OCI-LY1 (cell line): ENCODE data around the gene FUT9.

ENCODE experiments used
- H2AFZ ChIP-seq: fragments of 200-600 bp; sonication (generic), shearing (Covaris generic); 2 replicates; pipeline ENCODE4 v1.6.0; 2014; ENCODE audit warnings: antibody characterized with exemption, mild to moderate bottlenecking, low read length
- H3F3A ChIP-seq: fragments of 200-600 bp; sonication (generic), shearing (Covaris generic); 2 replicates; pipeline ENCODE4 v1.6.0; 2014; ENCODE audit warnings: mild to moderate bottlenecking, antibody characterized with exemption, low read length, moderate library complexity; ENCODE audit not compliant: insufficient read depth
- H3K27ac ChIP-seq: fragments of 200-600 bp; sonication (generic); 2 replicates; pipeline ENCODE4 v1.5.1; 2014; ENCODE audit warnings: low read length, mixed run types, mild to moderate bottlenecking, low read depth; ENCODE audit not compliant: poor library complexity, severe bottlenecking
- H3K27me3 ChIP-seq: fragments of 200-600 bp; sonication (generic); 2 replicates; pipeline ENCODE4 v1.6.0; 2014; ENCODE audit warnings: antibody characterized with exemption, mild to moderate bottlenecking, low read length, moderate library complexity; ENCODE audit not compliant: insufficient read depth
- H3K36me3 ChIP-seq: fragments of 200-600 bp; sonication (generic); 2 replicates; pipeline ENCODE4 v1.6.1; 2014; ENCODE audit warnings: mild to moderate bottlenecking, antibody characterized with exemption, low read length, moderate library complexity, mixed read lengths; ENCODE audit not compliant: insufficient read depth
- H3K4me1 ChIP-seq: fragments of 200-600 bp; sonication (generic); 2 replicates; pipeline ENCODE4 v1.5.1; 2014; ENCODE audit warnings: mild to moderate bottlenecking, low read length, moderate library complexity; ENCODE audit not compliant: insufficient read depth, severe bottlenecking
- H3K4me2 ChIP-seq: fragments of 200-600 bp; sonication (generic), shearing (Covaris generic); 2 replicates; pipeline ENCODE4 v1.6.1; 2014; ENCODE audit warnings: low read length
- H3K4me3 ChIP-seq: fragments of 200-600 bp; sonication (generic); 2 replicates; pipeline ENCODE4 v1.5.1; 2014; ENCODE audit warnings: low read length, low read depth, mild to moderate bottlenecking, mixed read lengths; ENCODE audit not compliant: poor library complexity, severe bottlenecking
- H3K79me2 ChIP-seq: fragments of 200-600 bp; shearing (Covaris generic); 2 replicates; pipeline ENCODE4 v1.6.1; 2016; ENCODE audit warnings: mixed run types, low read length, mixed read lengths; ENCODE audit not compliant: insufficient read depth
- H3K9ac ChIP-seq: fragments of 200-600 bp; sonication (generic), shearing (Covaris generic); 2 replicates; pipeline ENCODE4 v1.6.1; 2014; ENCODE audit warnings: mild to moderate bottlenecking, low read length, mixed read lengths
- H3K9me2 ChIP-seq: fragments of 200-600 bp; sonication (generic), shearing (Covaris generic); 2 replicates; pipeline ENCODE4 v1.6.1; 2014; ENCODE audit warnings: low read depth, mild to moderate bottlenecking, low read length, mixed read lengths
- H3K9me3 ChIP-seq: fragments of 200-600 bp; shearing (Covaris generic); 2 replicates; pipeline ENCODE4 v1.6.1; 2014; ENCODE audit warnings: low read length, mixed read lengths
- H4K20me1 ChIP-seq: fragments of 200-600 bp; sonication (generic), shearing (Covaris generic); 2 replicates; pipeline ENCODE4 v1.6.0; 2016; ENCODE audit warnings: mild to moderate bottlenecking, low read length; ENCODE audit not compliant: insufficient read depth
- EZH2 ChIP-seq: fragments of 200-600 bp; sonication (generic), shearing (Covaris generic); IDR thresholded peaks from 2 replicates; pipeline ENCODE4 v1.8.0; 2017; ENCODE audit warnings: borderline replicate concordance, mixed run types, mild to moderate bottlenecking, antibody characterized with exemption, low read length, moderate library complexity, mixed read lengths
- TF ChIP-seq, protein P1 (sequence below): fragments of 200-600 bp; sonication (generic), shearing (Covaris generic); IDR thresholded peaks from 2 replicates; pipeline ENCODE4 v1.5.1; 2017; ENCODE audit warnings: mild to moderate bottlenecking, antibody characterized with exemption, low read length, moderate library complexity, mixed read lengths

Gene FUT9

GRCh38 chr6:96142142-96142541, 126.4 kb downstream of the FUT9 start:
- Histone ChIP-seq H3K4me3 (no peak overlapping the region), H3K27ac (no peak overlapping the region), H3K4me1 (no peaks in the 10 kb centered on the region), H3K27me3 (no peaks in the 10 kb centered on the region), H2AFZ (no peak overlapping the region), H3K9me3 (no peaks in the 10 kb centered on the region), H3K36me3 (no peaks in the 10 kb centered on the region), H3K9me2 (no peaks in the 10 kb centered on the region), H3K79me2 (no peaks in the 10 kb centered on the region), H3K9ac (no peak overlapping the region), H3K4me2 (no peak overlapping the region), H4K20me1 (no peaks in the 10 kb centered on the region), H3F3A (no peaks in the 10 kb centered on the region)
- TF ChIP-seq EZH2, result no peak
- TF ChIP-seq, protein P1, sequence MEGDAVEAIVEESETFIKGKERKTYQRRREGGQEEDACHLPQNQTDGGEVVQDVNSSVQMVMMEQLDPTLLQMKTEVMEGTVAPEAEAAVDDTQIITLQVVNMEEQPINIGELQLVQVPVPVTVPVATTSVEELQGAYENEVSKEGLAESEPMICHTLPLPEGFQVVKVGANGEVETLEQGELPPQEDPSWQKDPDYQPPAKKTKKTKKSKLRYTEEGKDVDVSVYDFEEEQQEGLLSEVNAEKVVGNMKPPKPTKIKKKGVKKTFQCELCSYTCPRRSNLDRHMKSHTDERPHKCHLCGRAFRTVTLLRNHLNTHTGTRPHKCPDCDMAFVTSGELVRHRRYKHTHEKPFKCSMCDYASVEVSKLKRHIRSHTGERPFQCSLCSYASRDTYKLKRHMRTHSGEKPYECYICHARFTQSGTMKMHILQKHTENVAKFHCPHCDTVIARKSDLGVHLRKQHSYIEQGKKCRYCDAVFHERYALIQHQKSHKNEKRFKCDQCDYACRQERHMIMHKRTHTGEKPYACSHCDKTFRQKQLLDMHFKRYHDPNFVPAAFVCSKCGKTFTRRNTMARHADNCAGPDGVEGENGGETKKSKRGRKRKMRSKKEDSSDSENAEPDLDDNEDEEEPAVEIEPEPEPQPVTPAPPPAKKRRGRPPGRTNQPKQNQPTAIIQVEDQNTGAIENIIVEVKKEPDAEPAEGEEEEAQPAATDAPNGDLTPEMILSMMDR, result no peak

- H3K4me2 ChIP-seq, result no peak overlapping the region
- no peaks in the 10 kb centered on the region for H3K27me3 ChIP-seq
- no peaks in the 10 kb centered on the region for H3K9me3 ChIP-seq
- no peaks in the 10 kb centered on the region for H3K36me3 ChIP-seq
- no peak for TF ChIP-seq EZH2
- TF ChIP-seq, protein P1, result no peak
- H3K27ac ChIP-seq, result no peak overlapping the region
- H3F3A ChIP-seq, result no peaks in the 10 kb centered on the region
- H3K79me2 ChIP-seq, result no peaks in the 10 kb centered on the region
- H3K4me1 ChIP-seq, result no peaks in the 10 kb centered on the region
- no peak overlapping the region for H3K9ac ChIP-seq
- no peaks in the 10 kb centered on the region for H4K20me1 ChIP-seq
- H3K9me2 ChIP-seq, result no peaks in the 10 kb centered on the region
- H3K4me3 ChIP-seq, result no peak overlapping the region
- H2AFZ ChIP-seq, result no peak overlapping the region
Measured at GRCh38 chr6:96150431-96150830, 134.7 kb downstream of the FUT9 start.

- Histone ChIP-seq H3K36me3 (no peaks in the 10 kb centered on the region), H3K79me2 (no peaks in the 10 kb centered on the region), H3F3A (no peaks in the 10 kb centered on the region), H3K4me3 (no peak overlapping the region), H4K20me1 (no peaks in the 10 kb centered on the region), H3K9ac (no peak overlapping the region), H2AFZ (no peak overlapping the region), H3K4me1 (no peaks in the 10 kb centered on the region), H3K4me2 (no peak overlapping the region), H3K9me2 (no peaks in the 10 kb centered on the region), H3K27me3 (no peaks in the 10 kb centered on the region), H3K9me3 (no peaks in the 10 kb centered on the region), H3K27ac (no peak overlapping the region)
- TF ChIP-seq, protein P1, result no peak
- no peak for TF ChIP-seq EZH2
Measured at GRCh38 chr6:96151707-96152106, 135.9 kb downstream of the FUT9 start.
